Pulmonary artery endothelial cell (primary cell): Measurements from ENCODE around the gene ARHGAP32. TPM values are rescaled to one million over a fixed set of nuclear protein-coding genes. Genes with fewer than 3 reads are reported as not detected.

Experiments used
- DNase-seq: peaks from one replicate; pipeline ENCODE4 v3.0.0-alpha.2; 2011; ENCODE audit warnings: low read depth, low spot score
- total RNA-seq: library from RNA; depleted of rRNA; stranded (reverse); fragments of >200 nt; gene quantifications from 2 replicates; pipeline ENCODE4 v1.2.3, GENCODE V29; 2014

Gene ARHGAP32
- total RNA-seq, 1 donor from 2014 or later: 4.6 TPM

DNA sequence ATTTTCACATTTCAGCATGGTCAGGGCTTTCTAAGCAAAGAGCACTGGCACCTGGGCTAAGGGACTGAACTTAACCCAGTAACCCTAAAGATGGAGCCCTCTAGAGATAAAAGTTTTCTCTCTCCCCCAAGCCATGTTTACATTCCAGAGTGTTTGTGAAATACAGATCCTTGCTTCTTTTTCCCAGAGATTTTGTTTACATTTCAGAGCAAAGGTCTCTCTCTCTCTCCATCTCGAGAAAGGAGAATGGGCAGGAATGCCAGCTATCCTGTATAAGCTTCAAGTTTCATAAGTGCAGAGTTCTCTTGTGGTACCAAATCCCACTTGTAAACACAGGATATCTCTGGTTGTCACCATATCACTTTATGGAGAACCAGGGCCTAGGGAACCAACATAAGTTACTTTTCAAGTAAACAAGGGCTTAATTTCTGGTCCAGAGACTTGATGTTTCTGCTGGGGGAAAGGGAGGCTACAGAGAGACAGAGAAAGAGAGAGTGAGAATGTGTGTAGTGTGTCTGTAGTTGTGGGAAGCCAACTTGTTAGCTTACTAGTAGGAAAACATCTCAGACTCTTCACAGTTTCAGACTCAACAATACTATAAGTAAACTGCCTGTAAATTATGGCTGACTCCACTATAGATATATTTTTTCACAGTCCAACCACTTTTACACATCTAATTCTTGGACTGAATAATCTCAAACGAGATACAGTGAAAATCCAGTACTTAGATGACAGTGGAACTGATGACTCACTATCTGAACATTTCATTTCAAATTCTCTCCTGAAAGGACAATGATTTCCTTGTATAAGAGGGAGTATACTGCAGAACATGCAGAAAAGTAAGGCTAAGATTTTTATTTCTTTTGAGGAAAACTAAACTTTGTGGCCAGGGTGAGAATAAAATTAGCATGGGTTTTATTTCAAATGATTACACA lies 76.2 kb downstream of the ARHGAP32 start:
- DNase-seq: no peak

DNA sequence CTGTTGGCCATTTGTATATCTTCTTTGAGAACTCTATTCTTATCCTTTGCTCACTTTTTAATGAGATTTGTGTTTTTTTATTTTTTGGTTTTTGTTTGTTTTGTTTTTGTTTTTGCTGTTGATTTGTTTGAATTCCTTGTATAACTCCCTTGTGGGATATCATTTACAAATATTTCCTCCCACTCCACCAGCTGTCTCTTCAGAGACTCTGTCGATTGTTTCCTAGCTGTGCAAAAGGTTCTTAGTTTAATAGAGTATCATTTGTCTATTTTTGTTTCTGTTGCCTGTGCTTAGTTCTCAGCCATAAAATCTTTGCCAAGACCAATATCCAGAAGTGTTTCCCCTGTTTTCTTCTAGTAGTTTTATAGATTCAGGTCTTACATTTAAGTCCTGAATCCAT lies 82.4 kb downstream of the ARHGAP32 start:
- no peak for DNase-seq

DNA sequence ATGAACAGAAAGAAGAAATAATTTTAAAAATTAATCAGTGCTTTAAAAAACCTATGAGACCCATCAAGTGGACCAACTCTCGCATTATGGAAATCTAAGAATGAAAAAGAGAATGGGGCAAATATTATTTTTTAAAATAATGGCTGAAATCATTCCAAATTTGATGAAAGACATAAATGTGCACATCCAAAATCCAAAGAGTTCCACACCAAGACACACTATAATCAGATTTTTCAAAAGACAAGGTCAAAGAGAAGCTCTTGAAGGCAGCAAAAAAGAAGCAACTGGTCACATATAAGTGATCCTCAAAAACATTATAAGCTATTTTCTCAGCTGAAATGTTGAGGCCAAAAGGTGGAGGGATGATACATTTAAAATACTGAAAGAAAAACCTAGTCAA lies 85.3 kb downstream of the ARHGAP32 start:
- no peak for DNase-seq

DNA sequence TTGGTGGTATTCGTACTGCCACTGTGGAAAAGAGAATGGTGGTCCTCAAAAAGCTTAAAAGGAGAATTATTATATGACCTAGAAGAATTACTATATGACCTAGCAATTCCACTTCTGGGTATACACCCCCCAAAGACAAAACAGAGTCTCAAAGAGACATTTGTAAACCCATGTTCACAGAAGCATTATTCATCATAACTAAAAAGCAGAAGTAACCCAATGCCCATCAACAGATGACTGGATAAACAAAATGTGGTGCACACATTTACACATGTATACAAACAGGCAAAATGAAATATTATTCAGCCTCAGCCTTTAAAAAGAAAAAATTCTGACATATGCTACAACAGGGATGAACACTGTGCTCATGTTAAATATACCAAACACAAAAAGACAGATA lies 89.4 kb downstream of the ARHGAP32 start:
- no peak for DNase-seq

DNA sequence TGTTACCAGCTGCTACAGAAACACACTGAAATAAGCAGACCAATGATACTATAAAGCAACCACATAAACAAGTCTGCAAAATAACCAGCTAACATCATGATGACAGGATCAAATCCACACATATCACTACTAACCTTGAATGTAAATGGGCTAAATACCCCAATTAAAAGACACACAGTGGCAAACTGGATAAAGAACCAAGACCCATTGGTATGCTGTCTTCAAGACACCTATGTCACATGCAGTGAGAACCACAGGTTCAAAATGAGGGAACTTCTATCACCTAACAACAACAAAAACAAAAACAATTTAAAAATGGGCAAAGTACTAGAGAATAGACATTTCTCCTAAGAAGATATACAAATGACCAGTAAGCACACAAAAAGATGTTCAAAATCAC lies 89.9 kb downstream of the ARHGAP32 start:
- no peak for DNase-seq

DNA sequence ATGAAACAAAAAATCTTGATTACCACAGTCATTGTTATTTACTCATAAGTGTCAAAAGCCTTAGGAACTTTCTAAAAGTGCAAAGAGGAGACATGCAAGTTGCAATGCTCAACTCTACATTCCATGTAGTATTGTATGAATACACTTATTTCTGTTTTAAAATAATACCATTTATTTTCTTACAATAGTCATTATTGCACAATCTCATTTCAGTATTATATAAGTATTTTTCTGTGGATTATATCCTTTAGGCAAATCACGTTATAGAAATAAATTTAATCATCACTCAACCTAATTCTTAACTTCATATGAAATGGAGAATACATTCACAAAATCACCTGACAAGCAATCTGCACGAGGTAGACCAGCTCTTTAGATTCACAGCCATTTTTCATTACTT lies 98.8 kb downstream of the ARHGAP32 start:
- DNase-seq: no peak

DNA sequence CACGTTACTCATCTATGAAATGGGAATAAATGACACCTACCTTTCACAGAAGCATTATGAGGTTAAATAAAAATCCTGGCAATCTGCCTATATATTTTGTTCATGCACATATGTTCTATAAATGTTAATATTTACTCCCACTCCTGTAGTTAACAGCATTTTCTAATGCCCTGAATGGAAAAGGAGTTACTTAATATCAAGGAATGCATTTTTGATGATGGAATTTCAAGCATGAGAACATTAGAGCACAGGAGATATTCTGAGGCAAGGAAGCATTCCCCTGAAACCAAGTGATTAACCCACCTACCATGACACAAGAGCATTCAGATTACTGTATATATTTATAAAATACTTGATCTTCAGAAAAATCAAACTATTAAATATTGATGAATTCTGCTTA lies 102.1 kb downstream of the ARHGAP32 start:
- no peak for DNase-seq

DNA sequence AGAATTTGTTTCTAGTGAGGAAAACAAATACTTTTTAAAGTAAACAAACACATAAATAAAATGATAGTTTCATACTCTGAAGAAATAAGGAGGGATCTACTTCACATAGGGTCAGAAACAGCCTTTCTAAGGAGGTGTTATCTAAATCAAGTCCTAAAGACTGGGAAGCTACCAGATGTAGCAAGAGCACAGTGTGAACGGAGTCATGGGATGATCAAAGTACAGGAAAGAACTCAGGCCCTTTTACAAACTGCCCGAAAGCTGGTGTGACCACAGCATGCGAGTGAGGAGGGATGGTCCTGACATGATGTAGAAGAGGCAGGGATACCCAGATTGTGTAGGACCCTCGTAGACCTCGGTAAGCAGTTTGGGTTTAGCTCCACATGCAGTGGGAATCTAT lies 102.8 kb downstream of the ARHGAP32 start:
- no peak for DNase-seq

DNA sequence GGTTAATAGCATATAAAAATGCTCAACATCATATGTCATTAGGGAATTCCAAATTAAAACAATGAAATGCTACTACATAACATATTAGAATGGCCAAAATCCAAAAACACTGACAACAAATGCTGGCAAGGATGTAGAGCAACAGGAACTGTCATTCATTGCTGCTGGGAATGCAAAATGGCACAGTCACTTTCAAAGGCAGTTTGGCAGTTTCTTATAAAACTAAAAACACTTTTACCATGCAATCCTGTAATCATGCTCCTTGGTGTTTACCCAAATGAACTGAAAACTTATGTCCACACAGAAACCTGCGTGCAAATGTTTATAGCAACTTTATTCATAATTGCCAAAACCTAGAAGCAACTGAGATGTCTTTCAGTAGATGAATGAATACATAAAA lies 105.1 kb downstream of the ARHGAP32 start:
- DNase-seq: no peak

DNA sequence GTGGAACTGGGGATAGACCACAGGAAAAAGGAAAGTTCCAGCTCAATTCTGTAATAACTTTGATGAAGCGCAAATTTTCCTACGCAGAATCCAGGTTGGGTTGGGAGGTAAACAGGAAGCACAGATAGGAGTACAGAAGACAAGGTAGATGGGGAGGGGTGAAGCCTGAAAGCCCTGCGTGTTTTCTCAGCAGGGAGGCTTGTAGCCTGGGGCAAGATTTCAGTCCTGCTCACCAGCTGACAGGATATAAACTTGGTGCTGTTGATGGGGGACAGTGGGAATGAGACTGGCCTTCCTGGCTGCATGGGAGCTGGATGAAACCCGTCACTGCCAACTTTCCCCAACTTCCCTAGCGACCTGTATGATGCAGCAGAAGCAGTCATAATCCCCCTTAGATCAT lies 114.9 kb downstream of the ARHGAP32 start:
- no peak for DNase-seq

DNA sequence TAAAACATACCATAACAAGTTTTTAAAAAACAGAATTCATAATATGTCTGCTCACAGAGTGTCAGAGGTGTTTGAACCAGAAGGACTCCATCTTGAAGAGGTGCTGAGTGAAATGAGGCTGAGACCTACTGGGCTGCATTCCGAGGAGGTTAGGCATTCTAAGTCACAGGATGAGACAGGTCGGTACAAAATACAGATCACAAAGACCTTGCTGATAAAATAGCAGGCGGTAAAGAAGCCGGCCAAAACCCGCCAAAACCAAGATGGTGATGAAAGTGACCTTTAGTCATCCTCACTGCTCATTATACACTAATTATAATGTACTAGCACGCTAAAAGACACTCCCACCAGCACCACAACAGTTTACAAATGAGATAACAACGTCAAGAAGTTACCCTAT lies 116.4 kb downstream of the ARHGAP32 start:
- no peak for DNase-seq

DNA sequence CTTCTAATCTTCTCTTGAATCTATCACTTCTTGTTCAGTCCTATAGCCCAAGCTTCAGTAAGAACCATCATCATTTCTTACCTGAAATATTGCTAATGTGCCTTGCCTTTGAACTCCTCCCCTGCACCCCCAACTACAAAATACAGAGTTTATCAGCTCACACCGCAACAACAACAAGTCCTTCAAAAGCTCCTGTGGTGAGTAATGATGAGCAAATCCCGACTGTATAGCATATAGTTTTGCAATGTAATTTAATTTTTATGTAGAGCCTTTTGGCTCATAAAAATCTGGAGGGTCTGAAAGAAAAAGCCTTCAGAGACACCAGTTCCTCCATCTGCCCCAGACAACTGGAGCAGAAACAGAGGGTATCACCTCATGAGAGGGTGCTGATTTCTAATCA lies 124.7 kb downstream of the ARHGAP32 start:
- no peak for DNase-seq

DNA sequence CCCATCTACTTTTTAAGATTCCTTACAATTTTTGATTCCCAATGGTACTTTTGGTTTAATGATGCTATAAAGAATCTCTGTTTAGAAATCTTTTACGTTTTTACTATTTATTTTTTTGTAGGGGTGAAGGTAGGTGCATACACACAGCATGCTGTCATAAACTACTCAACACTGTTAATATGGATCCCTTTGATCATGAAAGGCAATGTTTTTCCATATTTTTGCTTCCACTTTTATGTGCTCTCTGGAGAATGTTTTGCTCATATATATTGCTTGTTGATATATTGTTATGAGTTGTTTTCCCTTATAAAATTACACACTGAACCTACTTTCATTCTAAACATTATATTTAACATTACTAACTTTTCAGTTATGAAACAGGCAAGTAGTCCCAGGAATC lies 125.9 kb downstream of the ARHGAP32 start:
- DNase-seq: no peak

DNA sequence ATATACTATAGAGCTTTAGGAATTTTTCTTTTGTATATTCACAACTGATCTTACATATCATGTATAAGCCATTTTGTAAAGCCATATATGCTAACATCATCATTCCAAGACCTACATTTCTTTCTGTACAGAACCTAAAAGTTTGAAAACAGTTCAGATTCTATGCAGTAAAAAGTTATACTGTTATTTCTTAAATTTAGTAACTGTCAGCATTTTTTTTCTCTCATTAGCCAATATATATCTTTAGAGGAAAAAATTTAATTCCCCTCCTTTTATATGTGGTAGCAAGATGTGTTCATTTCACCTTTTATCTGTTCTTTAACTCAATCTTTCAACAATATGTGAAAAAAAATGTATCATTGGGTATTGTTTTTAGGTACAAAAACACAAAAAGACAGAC lies 129.0 kb downstream of the ARHGAP32 start:
- no peak for DNase-seq

DNA sequence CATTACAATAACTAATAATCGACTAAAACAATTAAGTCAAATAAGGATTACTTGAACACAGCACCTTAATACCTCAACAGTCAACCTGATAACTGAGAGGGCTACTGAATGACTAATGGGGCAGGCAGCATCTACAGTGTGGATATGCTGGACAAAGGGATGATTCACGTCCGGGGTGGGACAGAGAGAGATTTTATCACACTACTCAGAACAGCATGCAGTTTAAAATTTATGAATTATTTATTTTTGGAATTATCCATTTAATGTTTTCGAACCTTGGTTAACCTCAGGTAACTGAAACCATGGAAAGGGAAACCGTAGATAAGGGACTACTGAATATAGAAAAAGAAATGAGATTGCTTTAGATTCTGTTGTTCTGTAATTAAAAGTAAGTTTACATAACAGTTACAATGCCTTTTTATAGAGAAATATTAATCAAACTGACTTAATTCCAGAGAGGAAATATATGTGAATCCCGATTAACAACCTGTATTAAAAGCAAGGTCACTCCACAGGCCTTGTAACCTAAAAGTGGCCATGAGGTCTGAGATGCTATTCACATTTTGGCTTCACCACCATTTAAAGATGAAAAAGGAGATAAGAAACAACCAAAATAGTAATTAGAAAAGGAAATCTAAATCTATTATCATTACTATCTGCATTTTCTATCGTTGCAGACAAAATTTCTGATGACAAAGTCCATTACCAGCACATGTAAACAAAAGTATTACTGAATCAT lies 130.5 kb downstream of the ARHGAP32 start:
- no peak for DNase-seq

DNA sequence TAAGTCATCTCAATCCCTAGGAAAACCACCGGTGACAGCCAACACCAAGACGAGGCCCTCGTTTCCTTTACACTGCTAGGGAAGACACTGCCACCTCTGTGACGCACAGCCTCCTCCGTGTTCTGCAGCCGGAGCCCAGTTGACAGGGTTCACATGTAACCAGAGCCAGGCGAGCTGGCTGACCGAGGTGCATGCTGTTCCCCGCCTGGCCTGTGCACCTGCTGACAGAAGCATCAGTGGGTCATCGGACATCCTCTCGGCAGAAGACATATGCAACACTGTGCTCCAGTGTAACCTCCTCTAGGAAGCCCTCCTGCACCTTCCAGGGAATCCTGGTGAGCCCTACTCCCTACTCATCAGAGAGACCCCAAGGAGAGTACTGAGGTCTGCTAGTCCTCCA lies 135.2 kb downstream of the ARHGAP32 start:
- DNase-seq: no peak

DNA sequence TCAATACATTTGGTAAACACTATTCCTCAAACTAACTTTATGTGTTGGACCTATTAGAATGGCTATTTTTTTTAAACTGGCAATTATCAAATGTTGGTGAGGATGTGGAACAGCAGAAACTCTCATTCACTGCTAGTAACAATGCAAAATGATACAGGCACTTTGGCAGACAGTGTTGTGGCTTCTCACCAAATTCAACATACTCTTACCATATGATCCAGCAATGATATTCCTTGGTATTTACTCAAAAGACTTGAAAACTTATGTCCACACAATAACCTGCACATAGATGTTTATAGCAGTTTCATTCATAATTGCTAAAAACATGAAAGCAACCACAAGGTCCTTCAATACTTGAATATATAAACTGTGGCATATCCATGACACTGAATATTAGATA lies 136.9 kb downstream of the ARHGAP32 start:
- DNase-seq: no peak

DNA sequence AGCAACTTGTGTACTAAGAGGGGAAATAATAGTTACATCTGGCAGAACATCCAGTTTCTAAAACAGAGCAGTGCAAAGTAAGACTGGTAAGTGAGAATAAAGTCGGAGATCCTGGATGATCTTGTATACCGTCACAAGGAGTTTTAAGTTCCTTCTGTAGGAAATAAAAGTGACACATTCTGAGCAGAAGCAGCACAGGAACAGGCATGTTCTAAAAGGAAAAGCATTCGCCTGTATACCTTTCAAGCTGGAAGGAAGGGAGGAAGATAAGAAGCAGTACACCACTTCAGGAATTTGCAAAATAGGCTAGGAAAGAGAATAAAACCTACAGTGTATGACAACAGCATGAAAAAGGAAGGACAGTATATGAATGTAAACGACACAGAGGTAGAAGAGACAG lies 143.2 kb downstream of the ARHGAP32 start:
- no peak for DNase-seq

DNA sequence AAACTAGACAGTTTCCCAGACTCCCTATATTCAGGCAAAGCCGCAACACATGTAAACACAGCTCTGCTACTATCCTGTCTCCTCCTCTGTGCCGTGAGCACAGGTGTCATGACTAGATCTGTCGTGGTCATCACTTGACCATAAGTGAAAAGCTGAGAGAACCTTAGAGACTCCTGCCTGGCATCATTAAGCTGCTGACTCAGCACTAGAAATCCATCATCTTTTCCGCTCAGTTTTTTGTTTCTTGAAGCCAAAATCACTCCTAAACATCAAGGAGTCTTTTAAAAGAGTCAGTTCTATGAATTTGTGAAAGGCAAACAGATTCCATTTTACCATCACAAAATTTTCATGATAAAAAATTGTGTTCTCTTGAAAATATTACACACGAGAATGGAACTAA lies 147.0 kb downstream of the ARHGAP32 start:
- DNase-seq: no peak

DNA sequence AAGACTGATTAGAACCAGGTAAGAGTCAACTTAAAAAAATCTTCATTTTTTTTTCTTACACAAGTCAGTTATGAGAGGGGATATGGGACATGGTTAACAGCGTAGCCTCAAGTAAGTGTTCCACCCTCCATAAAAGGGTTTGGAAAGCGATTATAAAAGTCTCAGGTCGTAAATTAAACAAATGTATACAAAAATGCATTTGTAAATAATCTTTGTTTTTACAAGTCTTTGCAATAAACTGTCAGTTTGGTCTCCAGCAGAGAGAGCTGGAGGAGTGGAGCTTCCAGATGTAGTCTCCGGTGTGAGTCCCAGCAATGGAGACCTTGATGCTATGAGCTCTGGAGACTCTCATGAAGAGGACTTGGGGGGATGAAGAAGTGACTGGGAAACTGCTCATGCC lies 149.6 kb downstream of the ARHGAP32 start:
- DNase-seq: no peak

DNA sequence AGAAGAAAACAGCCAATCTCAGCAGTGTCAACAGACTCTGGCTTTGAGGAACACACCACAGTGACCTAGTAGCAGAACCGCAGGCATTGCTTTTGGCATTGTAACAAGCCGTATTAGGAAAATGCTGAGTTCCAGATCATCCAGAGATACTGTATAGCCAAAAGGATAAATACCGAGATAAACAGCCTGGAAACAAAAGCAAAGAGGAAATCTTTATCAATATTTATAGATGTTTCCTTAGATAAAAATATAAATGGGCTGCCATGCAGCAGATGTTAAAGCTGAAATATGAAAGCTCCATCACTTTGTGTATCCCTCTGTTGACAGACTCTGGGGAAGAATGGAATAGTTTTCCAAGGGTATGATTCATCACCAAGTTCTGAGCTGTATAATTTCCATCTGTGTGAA lies 150.5 kb downstream of the ARHGAP32 start:
- no peak for DNase-seq

DNA sequence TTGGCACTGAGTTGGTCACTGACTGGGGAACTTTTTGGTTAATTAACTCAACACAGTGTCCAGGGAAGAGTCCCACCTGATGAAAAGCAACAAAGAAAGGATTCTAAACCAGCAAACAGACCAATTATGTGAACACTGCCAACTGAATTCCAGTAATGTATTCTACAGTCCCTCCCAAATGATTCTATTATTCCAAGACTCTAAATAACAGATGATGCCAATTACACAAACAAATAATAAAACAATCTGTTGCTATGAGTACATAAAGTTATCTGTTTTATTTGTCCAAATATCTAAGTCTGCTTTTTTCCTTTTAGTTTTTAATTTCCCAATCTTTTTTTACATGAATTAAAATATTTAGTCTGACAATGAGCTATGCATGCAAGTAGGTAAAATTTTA lies 151.2 kb downstream of the ARHGAP32 start:
- DNase-seq: no peak

DNA sequence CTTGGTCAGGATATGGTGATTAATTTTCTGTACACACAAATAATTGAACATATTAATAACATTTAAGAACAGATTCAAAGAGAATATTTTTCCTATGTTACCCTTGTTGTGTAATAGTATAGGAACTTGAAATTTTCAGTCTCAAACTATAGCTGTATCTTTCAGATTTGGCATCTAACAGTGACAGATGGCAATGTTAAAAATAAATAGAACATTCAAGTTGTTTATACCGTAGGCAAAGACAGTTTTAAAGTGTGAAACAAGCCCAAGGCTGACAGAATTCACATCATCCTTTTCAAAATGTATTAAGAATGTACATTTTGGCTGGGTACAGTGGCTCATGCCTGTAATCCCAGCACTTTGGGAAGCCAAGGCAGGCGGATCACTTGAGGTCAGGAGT lies 156.9 kb downstream of the ARHGAP32 start:
- DNase-seq: no peak
